GM12873 (cell line): Measurements from ENCODE around the gene KCNQ4.

Experiments used
- TF ChIP-seq, protein P1 (sequence below): IDR thresholded peaks from 2 replicates; pipeline ENCODE4 v1.5.1; 2012; ENCODE audit warnings: low read depth, mild to moderate bottlenecking, moderate library complexity, low read length, control low read depth; ENCODE audit not compliant: insufficient read depth; ENCODE audit errors: missing control alignments

The KCNQ4 gene

GRCh38 chr1:40837601-40838000 lies 54.0 kb downstream of the KCNQ4 start:
- TF ChIP-seq, protein P1, sequence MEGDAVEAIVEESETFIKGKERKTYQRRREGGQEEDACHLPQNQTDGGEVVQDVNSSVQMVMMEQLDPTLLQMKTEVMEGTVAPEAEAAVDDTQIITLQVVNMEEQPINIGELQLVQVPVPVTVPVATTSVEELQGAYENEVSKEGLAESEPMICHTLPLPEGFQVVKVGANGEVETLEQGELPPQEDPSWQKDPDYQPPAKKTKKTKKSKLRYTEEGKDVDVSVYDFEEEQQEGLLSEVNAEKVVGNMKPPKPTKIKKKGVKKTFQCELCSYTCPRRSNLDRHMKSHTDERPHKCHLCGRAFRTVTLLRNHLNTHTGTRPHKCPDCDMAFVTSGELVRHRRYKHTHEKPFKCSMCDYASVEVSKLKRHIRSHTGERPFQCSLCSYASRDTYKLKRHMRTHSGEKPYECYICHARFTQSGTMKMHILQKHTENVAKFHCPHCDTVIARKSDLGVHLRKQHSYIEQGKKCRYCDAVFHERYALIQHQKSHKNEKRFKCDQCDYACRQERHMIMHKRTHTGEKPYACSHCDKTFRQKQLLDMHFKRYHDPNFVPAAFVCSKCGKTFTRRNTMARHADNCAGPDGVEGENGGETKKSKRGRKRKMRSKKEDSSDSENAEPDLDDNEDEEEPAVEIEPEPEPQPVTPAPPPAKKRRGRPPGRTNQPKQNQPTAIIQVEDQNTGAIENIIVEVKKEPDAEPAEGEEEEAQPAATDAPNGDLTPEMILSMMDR: no peak

GRCh38 chr1:40838045-40838979 lies 54.7 kb downstream of the KCNQ4 start:
- TF ChIP-seq, protein P1: no peak

DNA sequence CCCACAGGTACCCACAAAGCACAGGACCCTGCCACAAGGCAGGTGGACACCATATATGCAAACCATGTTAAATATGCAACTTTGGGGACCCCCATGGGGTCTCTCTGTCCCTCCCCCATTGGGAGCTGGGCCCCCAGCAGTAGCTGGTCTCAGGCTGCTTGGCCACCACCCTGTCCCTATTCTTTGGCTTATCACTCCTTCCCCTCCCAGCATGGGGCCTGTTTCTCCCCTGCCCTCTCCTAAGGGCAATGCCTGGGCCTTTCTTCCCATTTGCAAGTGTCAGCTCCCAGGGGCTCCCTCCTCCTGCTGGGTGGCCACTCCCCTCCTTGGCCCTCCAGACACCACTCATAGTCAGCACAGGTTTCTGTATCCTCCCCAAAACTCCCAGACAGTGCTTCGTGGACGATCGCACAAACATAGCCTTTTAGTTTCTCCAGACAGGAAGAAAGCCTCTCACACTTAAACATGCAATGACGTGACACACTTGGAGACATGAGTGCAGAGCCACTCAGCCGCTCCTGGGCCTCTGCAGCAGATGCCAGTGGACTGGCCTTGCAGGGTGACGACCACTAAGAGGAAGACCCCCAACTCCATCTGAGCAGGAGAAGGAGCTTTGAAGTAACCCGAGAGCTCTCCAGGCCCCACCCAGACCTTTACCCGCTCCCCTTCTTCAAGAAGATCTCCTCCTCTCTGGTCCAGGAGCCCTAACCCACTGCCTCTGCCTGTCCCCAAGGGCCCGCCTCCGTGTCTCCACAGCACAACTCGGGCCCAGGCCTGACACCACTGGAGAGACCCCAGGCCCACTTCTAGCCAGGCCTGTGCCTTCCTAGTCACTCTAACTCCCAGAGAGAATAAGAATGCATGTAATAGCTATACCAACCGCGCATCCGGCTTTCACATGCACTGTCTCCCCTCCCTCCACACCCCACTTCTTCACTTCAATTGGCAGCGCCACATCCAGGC lies 55.7 kb downstream of the KCNQ4 start:
- TF ChIP-seq, protein P1: no peak

DNA sequence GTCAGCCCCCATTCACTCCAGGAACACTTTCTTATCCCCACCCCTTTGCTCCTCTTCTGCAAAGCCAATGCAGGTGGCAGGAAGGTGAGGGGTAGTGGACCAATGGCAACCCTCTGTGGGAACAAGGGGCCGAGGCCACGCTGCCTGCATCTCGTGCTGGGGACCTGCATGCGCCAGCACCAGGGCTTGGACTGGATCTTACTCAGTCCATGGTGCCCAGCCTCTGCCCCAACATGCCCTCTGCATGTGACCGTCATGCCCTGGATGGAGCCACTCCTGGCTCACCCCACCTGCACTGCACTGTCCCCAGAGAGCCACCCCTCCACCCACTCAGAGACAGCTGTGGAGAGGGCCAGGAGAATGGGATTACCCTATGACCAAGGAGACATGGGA lies 56.4 kb downstream of the KCNQ4 start:
- TF ChIP-seq, protein P1: no peak

- TF ChIP-seq, protein P1: no peak
Observed at GRCh38 chr1:40840526-40841323, 57.1 kb downstream of the KCNQ4 start.

DNA sequence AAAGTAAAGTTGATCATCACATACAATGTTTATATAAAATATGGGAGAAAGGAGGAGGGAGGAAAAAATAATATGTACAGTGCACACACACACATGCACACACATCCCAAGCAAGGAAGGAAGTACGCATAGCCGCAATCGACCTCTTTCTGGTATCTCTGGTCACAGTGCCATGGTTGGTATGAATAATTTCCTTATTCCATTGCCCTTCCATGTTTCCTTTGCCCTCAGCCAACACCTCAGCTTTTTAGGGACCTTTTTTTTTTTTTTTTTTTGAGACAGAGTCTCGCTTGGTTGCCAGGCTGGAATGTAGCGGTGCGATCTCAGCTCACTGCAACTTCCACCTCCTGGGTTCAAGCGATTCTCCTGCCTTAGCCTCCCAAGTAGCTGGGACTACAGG lies 58.0 kb downstream of the KCNQ4 start:
- TF ChIP-seq, protein P1: no peak

DNA sequence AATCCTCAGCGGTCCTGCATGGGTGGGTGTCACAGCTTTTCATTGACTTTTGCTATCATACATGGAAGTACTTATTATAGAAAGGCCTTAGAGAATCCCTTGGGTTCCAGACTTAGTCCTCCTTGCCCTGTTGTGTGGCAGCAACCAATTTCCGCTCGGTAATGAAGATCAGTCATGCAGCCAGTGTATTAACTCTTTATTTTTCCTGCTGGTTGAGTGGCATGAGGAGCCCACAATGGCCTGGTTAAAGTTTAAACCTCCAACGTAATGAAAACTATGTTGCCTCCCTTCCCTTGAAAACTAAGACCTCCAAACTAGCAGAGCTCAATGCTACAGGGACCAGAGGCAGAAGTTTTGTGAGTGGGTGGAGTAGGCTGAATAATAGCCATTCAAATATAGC lies 58.6 kb downstream of the KCNQ4 start:
- TF ChIP-seq, protein P1: no peak
